HepG2 (cell line): ENCODE results near the gene RAB1B. TPM values are rescaled to one million over a fixed set of nuclear protein-coding genes. Genes with fewer than 3 reads are reported as not detected.

ENCODE experiments used
- AGO2 ChIP-seq: fragments of 200-400 bp; formaldehyde crosslinking; optimal IDR thresholded peaks from 2 replicates; pipeline ENCODE3; 2017; ENCODE audit warnings: mild to moderate bottlenecking, low read depth, low read length, moderate library complexity
- ARID2 ChIP-seq: sonication (generic); formaldehyde crosslinking; IDR thresholded peaks from 2 replicates; pipeline ENCODE4 v1.8.1; 2022; ENCODE audit warnings: mild to moderate bottlenecking, missing genetic modification reagents, borderline replicate concordance
- HNF4G ChIP-seq, 2 experiments: sonication (generic) in 1 of 2; formaldehyde crosslinking in 1 of 2; IDR thresholded peaks; 2 replicates each; pipeline versions ENCODE4 v1.4.0 to v1.6.1; 2011 to 2020; ENCODE audit warnings: borderline replicate concordance in 2 of 2, low read depth in 2 of 2, mild to moderate bottlenecking in 2 of 2, low read length in 1 of 2, missing genetic modification reagents in 1 of 2, moderate library complexity in 1 of 2
- KAT8 ChIP-seq: IDR thresholded peaks from 2 replicates; pipeline ENCODE4 v1.6.1; 2016; ENCODE audit warnings: missing genetic modification reagents, missing compliant biosample characterization
- MED13 ChIP-seq: sonication (generic); formaldehyde crosslinking; IDR thresholded peaks from 2 replicates; pipeline ENCODE4 v1.5.0; 2020; ENCODE audit warnings: missing genetic modification reagents
- NFE2L1 ChIP-seq: sonication (generic); formaldehyde crosslinking; IDR thresholded peaks from 2 replicates; pipeline ENCODE4 v1.4.0; 2020; ENCODE audit warnings: missing genetic modification reagents, mild to moderate bottlenecking, borderline replicate concordance
- PCBP2 ChIP-seq: fragments of 200-400 bp; formaldehyde crosslinking; optimal IDR thresholded peaks from 2 replicates; pipeline ENCODE3; 2018; ENCODE audit warnings: low read length, low read depth; ENCODE audit not compliant: poor library complexity, severe bottlenecking
- SP4 ChIP-seq: sonication (generic); formaldehyde crosslinking; IDR thresholded peaks from 2 replicates; pipeline ENCODE4 v1.8.1; 2023; ENCODE audit warnings: mild to moderate bottlenecking, missing genetic modification reagents
- ZBTB21 ChIP-seq: sonication (generic); formaldehyde crosslinking; IDR thresholded peaks from 2 replicates; pipeline ENCODE4 v1.4.0; 2020; ENCODE audit warnings: missing genetic modification reagents
- ZNF282 ChIP-seq: fragments of 450-650 bp; IDR thresholded peaks from 2 replicates; pipeline ENCODE4 v1.6.1; 2018; ENCODE audit not compliant: partially characterized antibody
- ZNF839 ChIP-seq: sonication (generic); formaldehyde crosslinking; IDR thresholded peaks from 2 replicates; pipeline ENCODE4 v1.4.0; 2020; ENCODE audit warnings: missing genetic modification reagents, mild to moderate bottlenecking, borderline replicate concordance
- polyA plus RNA-seq, 8 experiments: library from polyadenylated mRNA; depleted of rRNA in 3 of 8; stranded (reverse) in 7 of 8; unstranded in 1 of 8; fragments of >200 nt; fragmentation: Illumina TruSeq in 4 of 8; extraction: Trizol in 4 of 8; gene quantifications; 2 replicates each; pipeline versions ENCODE4 v1.2.1 to v1.2.3, GENCODE V29; 2011 to 2016; ENCODE audit warnings: low read depth in 4 of 8, missing spikeins in 1 of 8, mixed read lengths in 1 of 8; ENCODE audit not compliant: insufficient read depth in 1 of 8
- total RNA-seq, 5 experiments: library from RNA; depleted of rRNA; stranded (reverse); fragments of >200 nt; fragmentation: Illumina TruSeq; extraction: Trizol; gene quantifications; 2 replicates each; pipeline ENCODE4 v1.2.3, GENCODE V29; 2016; ENCODE audit warnings: low read depth in 1 of 5
- TF ChIP-seq, protein P1 (sequence below): sonication (generic); formaldehyde crosslinking; conservative IDR thresholded peaks from 2 replicates; pipeline ENCODE4 v1.4.0; 2020; ENCODE audit warnings: missing genetic modification reagents
- TF ChIP-seq, protein P2 (sequence below): sonication (generic); formaldehyde crosslinking; IDR thresholded peaks from 2 replicates; pipeline ENCODE4 v1.4.0; 2020; ENCODE audit warnings: missing genetic modification reagents
- TF ChIP-seq, protein P3 (sequence below): sonication (generic); formaldehyde crosslinking; IDR thresholded peaks from 2 replicates; pipeline ENCODE4 v1.4.0; 2020; ENCODE audit warnings: mild to moderate bottlenecking, missing genetic modification reagents
- TF ChIP-seq, protein P4 (sequence below): sonication (generic); formaldehyde crosslinking; IDR thresholded peaks from 2 replicates; pipeline ENCODE4 v1.9.0; 2021; ENCODE audit warnings: mild to moderate bottlenecking, missing genetic modification reagents
- TF ChIP-seq, protein P5 (sequence below): sonication (generic); formaldehyde crosslinking; IDR thresholded peaks from 2 replicates; pipeline ENCODE4 v1.4.0; 2020; ENCODE audit warnings: missing genetic modification reagents

Gene RAB1B
- total and polyA plus RNA-seq, 2 of the 13 experiments (the other 11 are each of a cell fraction or from before 2014, with no cell fraction given) = 77.9 to 87.9 TPM

DNA sequence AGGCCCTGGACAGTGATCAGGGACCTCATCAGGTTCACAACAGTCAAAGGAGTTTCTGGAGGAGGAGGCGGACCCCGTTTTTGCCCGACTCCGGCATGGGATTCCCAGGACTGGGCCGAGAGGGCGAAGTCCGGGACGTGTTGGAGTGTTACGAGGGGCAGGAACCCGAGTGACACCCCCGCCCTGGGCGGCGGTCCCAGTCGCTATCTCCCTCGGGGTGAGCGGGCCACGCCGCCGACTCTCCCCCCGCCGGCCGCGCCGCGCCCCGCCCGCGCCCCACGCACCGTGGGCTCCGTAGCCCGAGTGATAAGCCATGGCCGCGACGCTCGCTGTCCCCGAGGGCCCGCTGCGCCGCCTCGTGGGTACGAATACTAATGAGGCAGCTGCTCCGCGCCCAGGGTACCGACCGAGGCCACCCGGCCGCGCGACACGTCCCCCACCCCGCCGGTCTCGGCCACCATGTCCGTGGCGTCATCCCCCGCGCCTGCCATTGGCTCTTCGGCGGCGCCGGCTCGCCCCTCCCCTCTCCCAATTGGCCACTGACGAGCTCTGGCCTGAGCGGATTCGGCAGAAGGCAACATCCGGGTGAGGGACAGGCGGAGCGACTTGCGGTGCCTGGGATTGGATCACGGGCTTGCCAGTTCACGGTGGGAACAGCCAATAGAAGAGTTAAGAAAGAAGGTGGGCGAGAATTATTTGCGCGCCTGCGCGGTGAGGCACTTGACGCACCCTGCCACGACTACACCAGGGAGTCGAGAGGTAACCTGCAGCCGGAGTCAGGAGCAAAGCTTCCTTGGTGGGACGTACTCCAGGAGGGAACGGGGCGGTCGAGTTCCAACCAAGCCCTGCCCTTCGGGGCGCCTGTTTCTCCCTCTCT is 20.5 kb downstream of the RAB1B start, which contains the start of gene YIF1A (continued):
- TF ChIP-seq PCBP2 (no peak), KAT8 (CRISPR knock-in tag) (peak; percentile 56), HNF4G (IDR thresholded peaks at IDR 0.05; ENCODE audit: borderline replicate concordance, low read depth, low read length) (no peak; the same call in 1 of the 2 replicates), HNF4G (CRISPR knock-in tag; IDR thresholded peaks at IDR 0.05; ENCODE audit: borderline replicate concordance, low read depth) (peak; percentile 45; the same call in 1 of the 2 replicates), ARID2 (CRISPR knock-in tag) (no peak), ZBTB21 (no peak), SP4 (CRISPR knock-in tag) (peak; percentile 14; the same call in 1 of the 2 replicates), AGO2 (peak; percentile 14), ZNF282 (no peak), MED13 (peak; percentile 65; the same call in 1 of the 2 replicates), ZNF839 (CRISPR knock-in tag) (no peak), NFE2L1 (CRISPR knock-in tag) (no peak)
- TF ChIP-seq, protein P1, sequence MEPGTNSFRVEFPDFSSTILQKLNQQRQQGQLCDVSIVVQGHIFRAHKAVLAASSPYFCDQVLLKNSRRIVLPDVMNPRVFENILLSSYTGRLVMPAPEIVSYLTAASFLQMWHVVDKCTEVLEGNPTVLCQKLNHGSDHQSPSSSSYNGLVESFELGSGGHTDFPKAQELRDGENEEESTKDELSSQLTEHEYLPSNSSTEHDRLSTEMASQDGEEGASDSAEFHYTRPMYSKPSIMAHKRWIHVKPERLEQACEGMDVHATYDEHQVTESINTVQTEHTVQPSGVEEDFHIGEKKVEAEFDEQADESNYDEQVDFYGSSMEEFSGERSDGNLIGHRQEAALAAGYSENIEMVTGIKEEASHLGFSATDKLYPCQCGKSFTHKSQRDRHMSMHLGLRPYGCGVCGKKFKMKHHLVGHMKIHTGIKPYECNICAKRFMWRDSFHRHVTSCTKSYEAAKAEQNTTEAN (CRISPR knock-in tag) = no peak
- TF ChIP-seq, protein P2, sequence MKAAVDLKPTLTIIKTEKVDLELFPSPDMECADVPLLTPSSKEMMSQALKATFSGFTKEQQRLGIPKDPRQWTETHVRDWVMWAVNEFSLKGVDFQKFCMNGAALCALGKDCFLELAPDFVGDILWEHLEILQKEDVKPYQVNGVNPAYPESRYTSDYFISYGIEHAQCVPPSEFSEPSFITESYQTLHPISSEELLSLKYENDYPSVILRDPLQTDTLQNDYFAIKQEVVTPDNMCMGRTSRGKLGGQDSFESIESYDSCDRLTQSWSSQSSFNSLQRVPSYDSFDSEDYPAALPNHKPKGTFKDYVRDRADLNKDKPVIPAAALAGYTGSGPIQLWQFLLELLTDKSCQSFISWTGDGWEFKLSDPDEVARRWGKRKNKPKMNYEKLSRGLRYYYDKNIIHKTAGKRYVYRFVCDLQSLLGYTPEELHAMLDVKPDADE (CRISPR knock-in tag) = no peak; the same call in 1 of the 2 replicates
- TF ChIP-seq, protein P3, sequence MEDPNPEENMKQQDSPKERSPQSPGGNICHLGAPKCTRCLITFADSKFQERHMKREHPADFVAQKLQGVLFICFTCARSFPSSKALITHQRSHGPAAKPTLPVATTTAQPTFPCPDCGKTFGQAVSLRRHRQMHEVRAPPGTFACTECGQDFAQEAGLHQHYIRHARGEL = no peak
- TF ChIP-seq, protein P4, sequence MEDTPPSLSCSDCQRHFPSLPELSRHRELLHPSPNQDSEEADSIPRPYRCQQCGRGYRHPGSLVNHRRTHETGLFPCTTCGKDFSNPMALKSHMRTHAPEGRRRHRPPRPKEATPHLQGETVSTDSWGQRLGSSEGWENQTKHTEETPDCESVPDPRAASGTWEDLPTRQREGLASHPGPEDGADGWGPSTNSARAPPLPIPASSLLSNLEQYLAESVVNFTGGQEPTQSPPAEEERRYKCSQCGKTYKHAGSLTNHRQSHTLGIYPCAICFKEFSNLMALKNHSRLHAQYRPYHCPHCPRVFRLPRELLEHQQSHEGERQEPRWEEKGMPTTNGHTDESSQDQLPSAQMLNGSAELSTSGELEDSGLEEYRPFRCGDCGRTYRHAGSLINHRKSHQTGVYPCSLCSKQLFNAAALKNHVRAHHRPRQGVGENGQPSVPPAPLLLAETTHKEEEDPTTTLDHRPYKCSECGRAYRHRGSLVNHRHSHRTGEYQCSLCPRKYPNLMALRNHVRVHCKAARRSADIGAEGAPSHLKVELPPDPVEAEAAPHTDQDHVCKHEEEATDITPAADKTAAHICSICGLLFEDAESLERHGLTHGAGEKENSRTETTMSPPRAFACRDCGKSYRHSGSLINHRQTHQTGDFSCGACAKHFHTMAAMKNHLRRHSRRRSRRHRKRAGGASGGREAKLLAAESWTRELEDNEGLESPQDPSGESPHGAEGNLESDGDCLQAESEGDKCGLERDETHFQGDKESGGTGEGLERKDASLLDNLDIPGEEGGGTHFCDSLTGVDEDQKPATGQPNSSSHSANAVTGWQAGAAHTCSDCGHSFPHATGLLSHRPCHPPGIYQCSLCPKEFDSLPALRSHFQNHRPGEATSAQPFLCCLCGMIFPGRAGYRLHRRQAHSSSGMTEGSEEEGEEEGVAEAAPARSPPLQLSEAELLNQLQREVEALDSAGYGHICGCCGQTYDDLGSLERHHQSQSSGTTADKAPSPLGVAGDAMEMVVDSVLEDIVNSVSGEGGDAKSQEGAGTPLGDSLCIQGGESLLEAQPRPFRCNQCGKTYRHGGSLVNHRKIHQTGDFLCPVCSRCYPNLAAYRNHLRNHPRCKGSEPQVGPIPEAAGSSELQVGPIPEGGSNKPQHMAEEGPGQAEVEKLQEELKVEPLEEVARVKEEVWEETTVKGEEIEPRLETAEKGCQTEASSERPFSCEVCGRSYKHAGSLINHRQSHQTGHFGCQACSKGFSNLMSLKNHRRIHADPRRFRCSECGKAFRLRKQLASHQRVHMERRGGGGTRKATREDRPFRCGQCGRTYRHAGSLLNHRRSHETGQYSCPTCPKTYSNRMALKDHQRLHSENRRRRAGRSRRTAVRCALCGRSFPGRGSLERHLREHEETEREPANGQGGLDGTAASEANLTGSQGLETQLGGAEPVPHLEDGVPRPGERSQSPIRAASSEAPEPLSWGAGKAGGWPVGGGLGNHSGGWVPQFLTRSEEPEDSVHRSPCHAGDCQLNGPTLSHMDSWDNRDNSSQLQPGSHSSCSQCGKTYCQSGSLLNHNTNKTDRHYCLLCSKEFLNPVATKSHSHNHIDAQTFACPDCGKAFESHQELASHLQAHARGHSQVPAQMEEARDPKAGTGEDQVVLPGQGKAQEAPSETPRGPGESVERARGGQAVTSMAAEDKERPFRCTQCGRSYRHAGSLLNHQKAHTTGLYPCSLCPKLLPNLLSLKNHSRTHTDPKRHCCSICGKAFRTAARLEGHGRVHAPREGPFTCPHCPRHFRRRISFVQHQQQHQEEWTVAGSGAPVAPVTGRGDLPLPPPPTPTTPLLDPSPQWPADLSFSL (CRISPR knock-in tag) = no peak
- TF ChIP-seq, protein P5, sequence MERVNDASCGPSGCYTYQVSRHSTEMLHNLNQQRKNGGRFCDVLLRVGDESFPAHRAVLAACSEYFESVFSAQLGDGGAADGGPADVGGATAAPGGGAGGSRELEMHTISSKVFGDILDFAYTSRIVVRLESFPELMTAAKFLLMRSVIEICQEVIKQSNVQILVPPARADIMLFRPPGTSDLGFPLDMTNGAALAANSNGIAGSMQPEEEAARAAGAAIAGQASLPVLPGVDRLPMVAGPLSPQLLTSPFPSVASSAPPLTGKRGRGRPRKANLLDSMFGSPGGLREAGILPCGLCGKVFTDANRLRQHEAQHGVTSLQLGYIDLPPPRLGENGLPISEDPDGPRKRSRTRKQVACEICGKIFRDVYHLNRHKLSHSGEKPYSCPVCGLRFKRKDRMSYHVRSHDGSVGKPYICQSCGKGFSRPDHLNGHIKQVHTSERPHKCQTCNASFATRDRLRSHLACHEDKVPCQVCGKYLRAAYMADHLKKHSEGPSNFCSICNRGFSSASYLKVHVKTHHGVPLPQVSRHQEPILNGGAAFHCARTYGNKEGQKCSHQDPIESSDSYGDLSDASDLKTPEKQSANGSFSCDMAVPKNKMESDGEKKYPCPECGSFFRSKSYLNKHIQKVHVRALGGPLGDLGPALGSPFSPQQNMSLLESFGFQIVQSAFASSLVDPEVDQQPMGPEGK (CRISPR knock-in tag) = peak; percentile 72
